Fibroblast of gingiva (primary cell): ENCODE data around the gene SYT7.

Experiments used
- DNase-seq: peaks from one replicate; pipeline ENCODE4 v3.0.0-alpha.2; 2011; ENCODE audit warnings: low read depth

SYT7 gene

DNA sequence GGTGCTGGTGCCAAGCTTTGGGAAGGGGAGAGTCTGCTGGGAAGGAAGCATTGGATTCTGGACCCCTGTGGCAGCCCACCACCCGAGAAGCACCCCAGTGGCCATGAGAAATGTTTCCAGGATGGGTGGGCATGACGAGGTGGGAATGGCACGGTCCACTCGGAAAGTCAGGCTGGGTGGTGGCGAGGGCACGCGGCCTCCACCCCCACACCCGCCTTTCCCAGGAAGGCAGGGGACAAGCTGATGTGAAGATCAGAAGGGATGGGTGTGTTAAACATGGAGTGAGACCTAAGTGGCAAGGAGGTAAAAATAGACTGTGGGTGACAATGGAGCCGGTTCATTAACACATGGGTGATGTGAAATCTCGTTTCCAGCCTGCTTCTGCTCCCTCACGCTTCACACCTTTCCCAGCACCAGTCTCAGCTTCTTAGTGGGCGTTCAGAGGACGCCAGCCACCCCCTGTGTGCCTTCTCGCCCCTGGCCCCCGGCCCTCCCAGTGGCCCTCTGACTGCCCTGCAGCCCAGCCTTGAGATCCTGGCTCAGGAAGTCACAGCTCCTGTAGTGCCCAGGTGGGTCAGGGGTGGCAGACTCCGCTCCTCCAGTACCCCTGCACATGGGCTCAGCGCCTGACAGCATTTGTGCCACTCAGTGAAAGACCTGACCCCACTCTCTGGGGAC, 44.7 kb downstream of the SYT7 start:
- no peak for DNase-seq

DNA sequence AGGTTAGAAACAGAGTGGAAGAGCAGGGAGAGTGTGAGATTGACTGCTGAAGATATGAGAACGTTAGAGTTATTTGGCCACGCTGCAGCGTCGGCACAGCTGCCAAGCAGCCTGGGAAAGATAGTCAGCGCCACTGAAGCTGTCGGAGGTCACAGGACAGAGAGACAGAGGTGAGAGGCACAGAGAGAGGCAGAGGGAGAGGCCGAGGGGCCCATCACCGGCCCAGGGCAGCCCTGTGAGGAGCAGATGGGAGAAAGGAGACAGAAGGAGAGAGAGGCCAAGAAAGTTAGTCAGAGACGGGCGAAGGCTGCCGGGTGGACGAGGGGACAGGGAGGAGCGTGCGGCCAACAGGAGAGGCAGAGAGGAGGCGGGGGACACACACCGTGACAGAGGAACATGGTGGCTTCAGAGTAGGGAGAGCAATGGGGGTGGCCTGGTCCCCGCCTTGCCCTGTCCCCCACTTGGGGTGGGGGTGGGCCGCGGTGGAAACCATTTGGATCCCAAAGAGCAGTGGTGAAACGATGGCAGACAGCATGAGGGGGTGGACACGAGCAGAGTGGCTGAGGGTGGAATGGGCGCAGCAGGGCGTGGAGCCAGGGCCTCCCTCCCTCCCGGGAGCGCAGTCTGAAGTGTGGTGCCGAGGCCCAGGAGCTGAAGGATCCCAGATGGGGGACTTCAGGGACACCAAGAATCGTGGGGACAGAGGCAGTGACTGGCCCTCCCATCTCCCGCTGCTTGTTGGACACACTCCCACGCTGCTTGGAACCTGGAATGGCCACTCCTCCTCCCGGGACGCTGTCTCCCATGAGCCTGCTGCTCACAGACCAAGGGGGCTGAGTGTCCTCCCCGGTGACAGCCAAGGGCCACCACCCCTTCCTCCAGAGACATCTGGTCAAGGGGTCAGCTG, 45.7 kb downstream of the SYT7 start:
- no peak for DNase-seq

DNA sequence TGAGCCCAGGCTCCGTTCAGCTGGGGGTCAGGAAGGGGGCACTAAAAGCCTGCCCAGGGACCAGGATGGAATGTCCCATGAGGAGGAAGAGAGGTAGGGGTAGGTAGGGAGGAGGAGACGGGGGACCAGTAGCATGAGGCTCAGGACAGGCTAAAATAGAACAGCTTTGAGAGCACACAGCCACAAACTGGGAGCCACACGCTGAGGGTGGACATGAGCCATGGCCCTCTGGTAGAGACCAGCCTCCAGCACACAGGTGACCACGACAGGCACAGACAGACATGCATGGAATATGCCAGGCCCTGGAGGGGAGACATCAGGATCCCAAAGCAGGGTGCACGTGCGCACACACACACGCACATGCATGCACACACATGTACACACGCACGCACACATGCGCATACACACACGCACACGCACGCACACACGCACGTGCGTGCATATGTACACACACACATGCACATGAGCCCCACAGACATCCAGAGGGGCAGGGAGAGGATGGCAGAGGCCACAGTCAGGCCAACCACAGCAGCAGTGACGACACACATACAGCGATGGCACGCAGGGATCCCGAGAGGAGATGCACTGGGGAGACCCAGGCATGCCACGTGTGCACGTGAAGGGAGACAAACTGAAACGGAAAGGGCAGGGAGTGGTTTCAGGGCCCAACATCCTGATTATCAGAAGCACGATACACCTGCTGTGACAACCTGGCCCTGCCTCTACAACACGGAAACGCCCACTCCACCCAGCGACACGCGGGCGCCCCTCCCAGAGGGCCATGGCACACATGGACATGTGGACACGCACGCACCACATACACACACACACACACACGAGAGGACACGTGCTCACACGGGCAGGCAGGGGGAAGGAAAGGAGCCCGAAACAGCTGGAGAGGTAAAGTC, 46.6 kb downstream of the SYT7 start:
- DNase-seq: no peak

DNA sequence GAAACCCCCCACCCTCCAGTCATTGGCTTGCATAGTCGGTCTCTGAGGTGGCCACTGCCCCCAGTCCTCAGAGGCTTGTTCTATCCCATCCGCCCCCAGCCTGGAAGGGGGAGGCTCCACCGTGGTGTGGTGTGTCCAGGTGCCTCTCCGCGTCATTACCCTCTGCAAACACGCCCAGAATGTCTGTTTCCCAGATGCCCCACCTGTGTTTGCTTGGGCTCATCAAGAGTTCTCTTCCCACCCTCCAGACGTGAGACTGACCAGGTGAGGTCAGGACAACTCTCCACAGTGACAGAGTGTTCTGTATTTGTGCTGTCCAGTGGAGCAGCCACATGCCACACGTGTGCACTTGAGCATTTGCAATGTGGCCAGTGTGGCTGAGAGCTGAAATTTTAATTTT, 47.5 kb downstream of the SYT7 start:
- DNase-seq: no peak

DNA sequence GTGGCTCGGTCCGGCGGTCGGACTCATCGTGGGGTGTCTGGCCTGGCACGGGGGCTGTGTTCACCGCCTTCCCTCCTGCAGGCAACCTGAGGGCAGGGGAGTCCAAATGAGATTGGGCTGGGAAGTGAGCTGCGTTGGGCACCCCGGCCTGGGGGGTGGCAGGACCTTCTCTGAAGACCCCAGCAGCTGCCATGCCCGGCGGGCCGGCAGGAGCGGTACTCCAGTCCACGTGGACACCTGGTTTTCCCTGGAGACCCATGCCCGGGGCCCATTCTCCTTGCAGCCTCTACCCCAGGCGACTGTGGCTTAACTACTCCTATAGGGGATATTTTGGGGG, 47.9 kb downstream of the SYT7 start:
- no peak for DNase-seq

DNA sequence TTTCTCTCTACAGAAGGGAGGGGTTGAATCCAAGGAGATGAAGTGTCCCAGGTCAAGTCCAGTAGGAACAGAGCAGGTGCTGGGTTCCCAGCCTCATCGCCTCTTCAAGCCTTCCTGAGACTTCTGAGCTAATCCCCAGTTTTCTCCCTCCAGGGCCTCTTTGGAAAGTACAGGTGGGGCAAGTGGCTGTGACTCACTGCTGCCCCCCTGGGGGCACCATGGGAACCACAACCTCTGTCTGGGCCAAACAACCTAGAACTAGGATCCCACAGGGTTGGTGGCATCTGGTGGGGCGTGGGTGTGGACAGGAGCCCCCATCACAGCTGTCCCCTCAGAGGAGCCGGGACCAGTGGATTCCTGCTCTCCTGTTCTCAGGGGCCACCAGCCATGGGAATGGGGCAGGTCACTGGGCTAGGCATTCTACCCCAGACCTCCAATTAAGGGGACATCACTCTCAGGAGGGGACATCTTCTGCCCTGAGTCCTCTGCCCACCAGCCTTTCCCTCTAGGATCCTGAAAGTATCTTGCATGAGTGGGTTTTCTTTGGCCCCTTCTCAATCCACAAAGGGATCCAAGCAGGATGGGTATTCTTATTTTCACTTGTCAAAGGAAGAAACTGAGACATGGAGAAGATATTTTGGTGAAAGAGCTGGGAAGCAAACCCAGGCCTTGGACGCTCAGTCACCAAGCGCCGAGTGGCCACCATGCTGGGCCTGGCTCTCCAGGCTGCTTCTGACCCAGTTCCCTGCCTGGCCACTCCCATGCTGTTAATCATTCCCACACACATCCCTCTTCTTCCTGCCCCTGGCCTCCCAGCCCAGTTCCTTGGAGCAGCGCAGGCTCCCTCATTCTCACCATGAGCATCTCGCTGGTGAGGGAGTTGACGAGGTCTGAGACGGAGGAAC, 48.5 kb downstream of the SYT7 start:
- DNase-seq: peak; percentile 36

DNA sequence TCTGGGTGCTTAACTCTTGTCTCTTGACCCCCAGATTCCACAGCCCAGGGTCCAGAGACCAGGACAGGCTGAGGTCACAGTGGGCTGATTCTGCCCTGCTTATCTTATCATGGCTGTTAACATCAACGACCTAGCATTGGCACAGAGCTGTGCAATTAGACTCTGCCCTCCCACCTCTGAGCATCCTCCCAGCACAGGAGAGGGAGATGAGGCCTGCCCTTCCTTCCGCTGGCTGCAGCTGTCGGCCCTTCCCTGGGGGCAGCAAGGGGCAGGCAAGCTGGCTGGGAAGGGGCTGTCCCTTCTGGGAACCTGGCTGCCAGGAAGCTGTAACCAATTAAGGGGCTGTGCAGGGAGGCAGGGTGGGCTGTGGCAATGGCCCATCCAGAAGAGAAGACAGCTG, 49.8 kb downstream of the SYT7 start:
- no peak for DNase-seq

DNA sequence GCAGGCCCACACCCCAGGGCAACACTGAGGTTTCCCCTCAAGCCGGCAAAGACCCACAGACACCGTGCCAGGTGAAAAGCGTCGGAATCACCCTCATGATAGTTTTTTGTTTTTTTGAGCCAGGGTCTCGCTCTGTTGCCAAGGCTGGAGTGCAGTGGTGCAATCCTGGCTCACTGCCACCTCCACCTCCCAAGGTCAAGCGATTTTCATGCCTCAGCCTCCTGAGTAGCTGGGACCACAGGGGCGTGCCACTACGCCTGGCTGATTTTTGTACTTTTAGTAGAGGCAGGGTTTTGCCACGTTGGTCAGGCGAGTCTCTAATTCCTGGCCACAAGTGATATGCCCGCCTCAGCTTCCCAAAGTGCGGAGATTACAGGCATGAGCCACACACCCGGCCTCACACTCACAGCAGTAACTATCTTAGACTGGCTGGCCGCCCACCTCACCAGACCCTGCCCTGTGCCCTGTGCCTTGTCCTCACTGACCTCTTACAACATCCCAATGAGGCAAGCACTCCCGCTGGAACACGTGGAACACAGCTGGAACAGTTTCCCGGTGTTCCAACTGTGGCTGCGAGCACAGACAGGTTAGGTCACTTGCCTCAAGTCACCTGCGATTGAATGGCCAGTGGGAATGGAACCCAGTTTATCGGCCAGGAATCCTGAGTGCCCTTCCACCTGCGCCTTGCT, 51.2 kb downstream of the SYT7 start:
- DNase-seq: peak; percentile 15

DNA sequence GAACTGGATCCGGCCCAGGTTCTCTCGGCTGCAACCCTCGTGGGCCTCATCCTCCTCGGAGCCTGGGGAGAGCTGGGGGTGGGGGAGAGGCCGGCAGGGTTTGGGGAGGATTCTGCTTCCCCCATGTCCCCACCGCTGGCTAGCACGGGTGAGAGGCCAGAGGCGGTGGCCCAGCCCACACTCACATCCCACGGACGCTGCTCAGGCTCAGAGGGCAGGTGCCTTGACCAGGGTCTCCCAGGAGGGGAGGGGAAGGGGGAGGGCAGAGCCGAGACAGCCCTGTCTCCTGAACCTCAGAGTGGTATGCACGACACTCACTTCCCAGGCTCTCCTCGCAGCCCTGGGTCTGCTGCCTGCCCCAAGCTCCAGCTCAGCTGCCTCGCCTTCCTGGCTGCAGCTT, 52.8 kb downstream of the SYT7 start:
- DNase-seq: no peak

DNA sequence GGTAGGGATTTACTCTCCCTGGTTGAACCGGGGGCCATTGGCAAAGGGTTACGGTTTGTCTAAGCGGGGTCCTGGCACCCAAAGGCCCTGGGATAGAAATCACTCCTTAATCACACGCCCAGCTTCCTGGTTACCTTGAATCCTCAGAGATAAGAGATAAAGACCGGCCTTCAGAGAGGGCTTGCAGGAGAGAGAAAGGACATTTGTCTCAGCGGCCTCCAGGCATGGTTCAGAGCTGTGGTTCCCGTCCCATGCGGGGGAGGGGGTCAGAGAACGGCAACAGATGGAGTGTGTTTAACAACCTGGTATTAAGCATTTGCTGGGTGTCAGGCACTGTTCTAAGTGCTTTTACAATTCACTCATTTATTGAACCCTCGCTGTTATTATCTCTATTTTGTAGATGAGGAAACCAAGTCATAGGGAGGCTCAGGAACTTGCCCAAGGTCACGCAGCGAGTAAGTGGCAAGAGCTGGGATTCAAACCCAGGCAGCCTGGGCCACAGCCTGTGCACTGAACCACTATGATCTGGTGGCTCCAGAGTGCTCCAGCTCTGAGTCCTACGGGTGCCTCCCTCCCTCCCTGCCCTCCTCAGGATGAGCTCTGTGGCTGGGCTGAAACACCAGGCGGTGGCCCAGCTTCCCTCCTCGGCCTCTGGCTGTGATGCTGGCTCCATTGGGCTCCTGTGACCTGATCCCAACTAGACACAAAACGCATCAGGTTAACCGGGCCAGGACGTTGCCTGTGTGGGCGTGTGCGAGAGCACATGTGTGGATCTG, 53.7 kb downstream of the SYT7 start:
- no peak for DNase-seq

DNA sequence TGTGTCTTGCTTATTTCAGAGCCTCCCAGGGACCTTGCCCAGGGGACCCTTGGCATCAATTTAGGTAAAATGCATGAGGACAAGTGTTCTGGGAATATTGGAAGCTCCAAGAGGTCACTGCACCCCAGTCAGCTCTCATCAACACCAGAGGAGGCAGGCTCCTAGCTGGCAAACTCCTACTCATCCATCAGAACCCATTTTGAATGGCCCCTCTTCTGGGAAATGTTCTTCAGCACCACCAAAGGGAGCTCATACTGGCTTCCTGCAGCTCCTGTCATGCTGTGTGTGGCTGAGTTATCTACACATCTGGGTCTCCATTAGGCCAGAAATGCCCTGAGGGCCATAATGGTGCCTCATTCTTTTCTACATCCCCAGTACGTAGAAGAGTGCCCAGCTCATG, 54.6 kb downstream of the SYT7 start:
- DNase-seq: no peak

DNA sequence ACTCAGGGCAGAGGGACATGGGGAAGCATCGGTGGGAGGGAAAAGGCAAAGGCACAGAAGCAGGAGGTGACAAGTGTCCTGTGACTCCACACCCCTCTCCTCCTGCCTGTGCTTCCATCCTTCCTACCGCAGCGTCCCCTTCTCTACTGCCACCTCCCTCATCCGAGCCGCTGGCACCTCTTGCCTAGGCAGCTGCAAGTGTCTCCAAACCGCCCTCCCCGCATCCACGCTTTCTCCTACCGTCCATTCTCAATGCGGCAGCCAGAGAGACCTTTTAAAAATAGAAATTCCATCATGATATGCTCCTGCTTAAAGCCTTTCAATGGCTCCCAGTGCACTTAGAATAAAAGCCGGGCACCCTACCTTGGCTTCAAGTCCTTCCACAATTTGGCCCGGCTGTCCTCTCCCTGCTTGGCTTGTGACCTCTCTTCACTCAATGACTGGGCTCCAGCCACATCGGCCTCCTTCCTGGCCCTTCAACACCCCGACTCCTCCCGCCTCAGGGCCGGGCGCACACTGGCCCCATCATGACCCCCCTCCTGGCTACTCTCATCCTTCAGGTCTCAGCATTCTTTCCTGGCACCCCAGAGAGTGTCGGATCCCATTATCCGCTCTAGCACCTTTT, 55.8 kb downstream of the SYT7 start:
- DNase-seq: no peak

DNA sequence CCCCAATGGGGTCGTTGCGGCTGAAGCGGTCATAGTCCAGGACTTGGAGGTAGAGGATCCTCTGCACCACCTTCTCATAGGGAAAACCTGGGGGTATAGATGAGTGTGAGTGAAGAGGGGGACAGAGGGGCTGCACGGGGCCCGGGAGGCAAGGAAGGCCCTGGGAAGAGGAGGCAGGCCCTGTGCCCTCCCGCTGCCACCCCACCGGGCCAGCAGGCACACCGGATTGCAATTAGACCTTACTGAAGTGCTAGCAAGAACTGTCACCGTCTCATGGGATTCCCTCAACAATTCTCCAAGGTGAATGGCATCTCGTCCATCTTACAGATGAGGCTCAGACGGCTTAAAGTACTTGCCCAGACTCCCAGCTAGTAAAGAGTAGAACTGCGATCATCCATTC, 56.4 kb downstream of the SYT7 start:
- DNase-seq: no peak

DNA sequence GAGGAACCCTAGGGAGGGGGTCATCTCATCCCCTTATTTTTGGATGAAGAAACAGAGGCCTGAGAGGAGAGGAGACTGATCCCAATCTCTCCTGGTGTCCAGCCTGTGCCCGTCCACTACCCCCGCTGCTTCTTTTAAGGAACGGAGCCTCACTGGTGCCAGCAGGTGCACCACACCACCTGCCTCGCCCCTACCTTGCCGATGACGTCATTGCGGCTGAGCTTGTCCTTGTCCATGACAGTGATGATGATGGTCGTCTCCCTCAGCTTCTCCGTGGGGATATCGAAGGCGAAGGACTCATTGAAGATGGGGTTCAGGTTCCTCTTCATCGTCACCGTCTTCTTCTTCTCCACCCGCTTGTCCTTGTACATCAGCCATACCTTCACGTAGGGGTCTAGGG, 58.0 kb downstream of the SYT7 start:
- DNase-seq: no peak

DNA sequence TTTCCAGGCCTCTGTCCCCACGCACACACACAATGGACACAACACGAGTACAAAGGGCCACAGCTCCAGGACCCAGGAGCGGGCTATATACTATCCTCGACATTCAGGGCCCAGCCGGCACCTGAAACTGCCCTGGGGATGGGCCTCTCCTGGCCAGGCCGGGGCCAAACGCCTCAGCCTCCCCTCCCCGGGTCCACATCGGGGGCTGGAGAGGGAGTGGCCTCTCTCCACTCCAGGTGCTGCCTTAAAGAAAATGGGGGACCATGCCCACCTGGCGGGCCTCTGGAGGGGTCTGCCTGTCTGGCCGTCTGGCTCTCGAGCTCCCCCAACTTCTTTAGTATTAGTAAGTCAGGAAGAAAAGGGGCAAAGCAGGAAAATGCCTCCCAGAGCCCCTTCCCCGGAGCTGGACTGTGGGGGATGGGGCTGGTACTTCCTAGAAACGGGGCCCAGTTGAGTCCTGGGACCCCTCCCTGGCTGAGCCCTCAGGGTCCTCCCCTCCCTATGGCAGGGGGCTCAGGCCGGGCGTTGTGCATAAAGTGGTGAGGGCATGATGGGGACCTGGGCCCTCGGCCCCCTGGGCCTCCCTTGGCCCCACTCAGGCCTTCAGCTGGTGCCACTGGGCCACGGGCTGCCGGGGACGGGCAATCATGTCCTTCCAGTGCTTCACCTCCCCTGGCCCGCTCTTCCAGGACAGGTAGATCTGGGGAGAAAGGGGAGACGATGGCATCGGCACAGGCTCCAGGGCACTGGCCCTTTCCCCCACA, 62.7 kb downstream of the SYT7 start:
- DNase-seq: no peak

DNA sequence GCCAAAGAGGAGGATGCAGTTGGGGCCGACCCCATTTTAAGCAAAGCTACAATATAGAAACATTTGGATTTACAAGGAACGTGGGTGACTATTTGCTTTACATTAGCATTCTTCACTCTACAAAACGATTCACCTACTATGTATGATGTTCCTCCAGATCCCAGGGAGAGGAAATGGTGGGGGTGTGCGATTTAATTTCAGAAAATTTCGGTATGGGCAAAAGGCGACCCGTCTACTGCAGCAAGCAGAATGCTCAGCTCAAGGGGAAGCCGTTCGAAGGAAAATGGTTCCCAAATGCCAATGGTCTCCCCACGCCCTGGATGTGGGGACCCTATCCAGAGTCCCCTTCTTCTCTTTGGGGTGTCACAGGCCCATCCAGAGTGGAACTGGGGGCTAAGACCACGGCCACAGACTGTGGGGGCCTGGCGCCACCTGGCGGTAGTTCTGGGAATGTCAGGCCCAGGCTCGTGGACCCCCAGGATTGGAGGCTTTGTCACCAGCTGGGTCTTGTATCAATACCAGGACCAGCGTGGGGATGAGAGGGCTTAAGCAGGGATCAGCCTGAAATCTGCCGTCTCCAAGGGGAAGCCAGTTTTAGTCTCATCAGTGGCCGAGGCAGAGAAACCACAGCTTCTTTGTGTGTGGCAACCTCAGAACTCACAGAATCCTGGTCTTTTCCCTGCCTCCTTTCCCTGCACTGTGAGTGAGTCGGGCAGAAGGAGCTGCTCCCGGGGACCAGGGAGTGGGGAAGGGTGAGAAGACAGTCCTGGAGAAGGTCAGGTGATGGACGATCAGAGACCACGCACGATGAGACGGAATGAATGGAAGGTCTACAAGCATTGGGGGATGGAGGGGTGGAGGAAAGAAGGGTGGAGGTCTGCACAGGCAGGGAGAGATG, 64.0 kb downstream of the SYT7 start:
- DNase-seq: no peak

DNA sequence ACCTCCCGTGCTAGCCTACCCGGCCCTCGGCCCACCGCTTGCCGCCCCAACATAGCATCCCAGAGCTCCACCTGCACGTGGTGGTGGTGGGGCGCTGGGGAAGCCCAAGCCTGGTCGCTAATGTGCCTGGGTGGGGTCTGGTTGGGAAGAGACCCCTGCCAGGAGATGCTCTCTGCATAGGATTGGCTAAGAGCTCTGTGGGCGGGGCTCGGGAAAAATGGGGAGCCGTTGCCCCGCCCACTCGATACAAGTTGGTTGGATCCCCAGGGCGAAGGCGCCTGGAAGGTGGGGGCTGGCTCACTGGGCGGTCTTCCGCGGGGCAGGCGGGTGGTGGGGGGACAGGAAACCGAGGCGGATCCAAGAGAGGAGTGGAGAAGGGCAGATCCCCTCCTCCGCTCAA, 64.7 kb downstream of the SYT7 start:
- no peak for DNase-seq

DNA sequence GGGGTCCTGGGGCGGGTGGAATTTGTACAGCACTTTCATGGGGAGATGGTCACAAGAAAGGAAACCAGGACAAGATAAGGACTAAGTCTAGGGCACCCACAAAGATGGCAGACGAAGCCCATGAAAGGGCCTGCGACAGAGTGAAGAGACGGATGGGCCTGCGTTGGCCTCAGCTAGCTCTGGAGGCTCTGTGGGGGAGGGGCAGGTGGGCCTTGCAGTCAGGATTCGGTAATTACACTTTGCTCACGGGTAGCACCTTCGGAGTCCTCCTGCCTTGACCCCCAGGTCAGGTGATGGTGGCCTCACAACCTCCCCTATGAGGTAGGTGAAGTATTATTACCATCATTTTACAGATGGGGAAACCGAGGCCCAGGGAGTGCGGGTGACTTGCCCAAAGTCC, 65.2 kb downstream of the SYT7 start:
- no peak for DNase-seq
